ENCODE data around the gene ARF3. TPM values are rescaled to one million over a fixed set of nuclear protein-coding genes. Genes with fewer than 3 reads are reported as not detected.

ARF3 gene
- total RNA-seq, 2 donors from 2014 or later: 127 to 130 TPM

DNA sequence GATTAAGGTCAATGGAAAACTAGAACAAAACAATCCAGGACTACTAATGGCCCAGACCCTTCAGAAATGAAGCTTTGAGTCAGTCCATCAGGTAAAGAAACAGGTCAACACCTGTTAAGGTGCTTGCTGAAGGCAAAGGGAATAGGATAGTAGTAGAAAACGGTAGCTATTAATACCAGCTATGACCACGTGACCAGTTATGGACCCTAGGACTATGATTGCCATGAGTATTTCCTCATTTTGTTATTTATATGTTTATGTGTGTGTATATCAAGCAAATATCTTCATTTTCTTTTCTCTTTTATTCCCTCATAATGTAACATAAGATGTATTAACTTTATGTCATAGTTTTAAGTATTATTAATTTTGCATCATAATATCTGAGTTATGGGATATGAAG is 57.6 kb downstream of the ARF3 start:
- intact Hi-C loops (cut with DNase I): no loop called here
- no peak for DNase-seq (ENCODE audit: low spot score)

DNA sequence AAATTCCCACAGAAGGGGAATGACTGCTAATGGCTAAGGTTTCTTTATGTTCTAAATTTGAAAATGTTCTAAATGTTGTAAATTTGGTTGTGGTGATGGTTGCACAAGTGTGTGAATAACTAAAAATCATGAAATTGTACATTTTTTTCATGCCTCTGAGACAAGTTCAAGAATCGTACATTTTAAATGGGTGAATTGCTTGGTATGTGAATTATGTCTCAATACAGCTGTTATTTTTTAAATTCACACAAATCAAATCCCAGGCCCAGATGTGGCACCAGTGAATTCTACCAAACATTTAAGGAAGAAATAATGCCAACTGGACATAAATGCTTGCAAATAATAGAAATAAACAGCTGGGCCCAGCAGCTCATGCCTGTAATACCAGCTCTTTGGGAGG is 63.0 kb downstream of the ARF3 start:
- intact Hi-C loops (cut with DNase I): no loop called here
- no peak for DNase-seq (ENCODE audit: low spot score)

DNA sequence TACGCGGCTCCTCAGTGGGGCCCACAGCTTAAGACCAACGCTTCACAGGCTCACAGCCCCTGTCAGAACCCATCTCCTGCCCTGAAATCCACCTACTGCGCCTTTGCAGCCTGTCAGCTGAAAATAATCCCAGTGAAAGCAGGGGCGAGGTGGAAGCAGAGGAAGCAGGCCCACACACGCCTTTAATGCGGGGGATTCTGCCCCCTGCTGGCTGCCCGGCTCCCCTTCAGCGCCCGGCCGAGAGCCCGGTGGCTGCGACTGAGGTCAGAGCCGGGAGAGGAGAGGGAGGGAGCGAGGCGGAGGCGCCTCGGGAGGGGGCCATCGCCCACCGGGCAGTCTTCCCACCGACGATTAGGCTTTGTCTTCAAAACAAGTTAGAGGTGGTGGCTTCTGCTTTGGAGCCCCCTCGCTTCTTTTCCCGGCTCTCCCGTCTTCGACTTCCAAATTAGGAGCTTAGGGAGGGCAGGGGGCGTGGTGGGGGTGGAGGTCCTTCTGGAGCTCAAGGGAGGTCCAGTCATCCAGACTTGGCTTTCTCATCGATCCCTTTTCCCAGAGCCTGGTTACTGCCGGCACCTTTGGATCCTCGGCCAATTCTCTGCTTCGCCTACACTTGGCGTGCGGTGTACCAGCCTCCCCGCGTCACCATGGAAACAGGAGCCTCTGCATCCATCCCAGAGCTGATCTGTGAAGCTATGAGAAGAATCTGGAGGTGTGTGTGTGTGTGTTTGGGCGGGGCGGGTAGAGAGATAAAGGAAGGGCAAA is 66.4 kb downstream of the ARF3 start:
- DNase-seq (ENCODE audit: low spot score): peak; percentile 94
- intact Hi-C loops (cut with DNase I): loop anchor here in 1 of 2 donors (2.0 kb wide), 1 partner anchor 38 kb away; the partner anchor contains the start of gene DDX23

DNA sequence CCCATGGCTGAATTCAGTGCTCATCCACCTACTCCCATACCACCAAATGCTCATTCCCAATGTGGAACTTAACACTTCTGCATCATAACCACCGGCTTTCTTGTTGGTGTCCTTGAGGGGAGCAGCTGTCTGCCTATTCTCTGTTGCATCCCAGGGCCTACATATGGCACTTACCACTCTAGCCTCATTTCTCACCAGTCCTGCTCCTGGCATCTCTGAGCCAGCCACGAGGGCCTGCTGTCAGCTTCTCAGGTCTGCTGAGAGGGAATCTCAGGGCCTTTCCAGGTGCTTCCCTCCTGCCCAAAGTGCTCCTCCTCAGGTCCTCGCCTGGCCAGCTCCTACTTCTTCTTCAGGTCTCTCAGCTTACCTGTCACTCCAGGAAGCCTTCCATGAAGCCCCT is 67.6 kb downstream of the ARF3 start:
- intact Hi-C loops (cut with DNase I): loop anchor here (2.0 kb wide), 2 partner anchors 33 to 37 kb away; partner anchors contain the start of gene DDX23 (in 1 of the 2)
- no peak for DNase-seq (ENCODE audit: low spot score)

Other genes with a start within 250 kb of the ARF3 start
- 10 to 100 TPM; 25.9 to 26.7 TPM for gene CCNT1, start 240.8 kb downstream of the ARF3 start, total RNA-seq
- gene ADCY6, start 168.4 kb downstream of the ARF3 start, total RNA-seq: 10 to 100 TPM; 31.6 to 39.2 TPM
- 10 to 100 TPM; 11.8 to 23.8 TPM for gene CACNB3, start 139.0 kb downstream of the ARF3 start, total RNA-seq
- gene DDX23, start 105.3 kb downstream of the ARF3 start, total RNA-seq: 10 to 100 TPM; 40.7 to 48.6 TPM
- gene RND1, start 91.6 kb downstream of the ARF3 start, total RNA-seq: under 1 TPM; 0.29 to 0.32 TPM
- gene FKBP11, start 32.0 kb downstream of the ARF3 start, total RNA-seq: 10 to 100 TPM; 26.9 to 34.2 TPM
- gene WNT10B, start 14.2 kb upstream of the ARF3 start, total RNA-seq: 1 to 10 TPM in 1 of 2 donors, under 1 TPM in 1; 0.33 to 4.0 TPM
- gene WNT1, start 20.8 kb upstream of the ARF3 start, total RNA-seq: not detected
- gene DDN, start 41.9 kb upstream of the ARF3 start, total RNA-seq: not detected
- gene PRKAG1, start 61.3 kb upstream of the ARF3 start, total RNA-seq: 10 to 100 TPM; 52.2 to 57.3 TPM
- gene KMT2D, start 103.3 kb upstream of the ARF3 start, total RNA-seq: 10 to 100 TPM; 59.5 to 63.3 TPM
- under 1 TPM in 1 of 2 donors, not detected in 1; 0.38 TPM for gene RHEBL1, start 112.5 kb upstream of the ARF3 start, total RNA-seq
- gene DHH, start 137.3 kb upstream of the ARF3 start, total RNA-seq: 1 to 10 TPM in 1 of 2 donors, under 1 TPM in 1; 0.93 to 2.7 TPM
- gene LMBR1L, start 153.4 kb upstream of the ARF3 start, total RNA-seq: 10 to 100 TPM; 37.7 to 40.8 TPM
- 100 to 1,000 TPM; 763 to 783 TPM for gene TUBA1B, start 173.9 kb upstream of the ARF3 start, total RNA-seq
- gene TUBA1A, start 231.6 kb upstream of the ARF3 start, total RNA-seq: 100 to 1,000 TPM; 240 to 247 TPM

Measured in posterior vena cava (tissue), 2 donors.